HG03095 (cell line): ENCODE results near the gene OOSP3.

Experiments
- ATAC-seq: cut with Tn5 transposase; IDR thresholded peaks from one replicate; pipeline ENCODE4 v1.9.1; 2021; ENCODE audit warnings: moderate library complexity; ENCODE audit not compliant: unreplicated experiment

The OOSP3 gene

DNA sequence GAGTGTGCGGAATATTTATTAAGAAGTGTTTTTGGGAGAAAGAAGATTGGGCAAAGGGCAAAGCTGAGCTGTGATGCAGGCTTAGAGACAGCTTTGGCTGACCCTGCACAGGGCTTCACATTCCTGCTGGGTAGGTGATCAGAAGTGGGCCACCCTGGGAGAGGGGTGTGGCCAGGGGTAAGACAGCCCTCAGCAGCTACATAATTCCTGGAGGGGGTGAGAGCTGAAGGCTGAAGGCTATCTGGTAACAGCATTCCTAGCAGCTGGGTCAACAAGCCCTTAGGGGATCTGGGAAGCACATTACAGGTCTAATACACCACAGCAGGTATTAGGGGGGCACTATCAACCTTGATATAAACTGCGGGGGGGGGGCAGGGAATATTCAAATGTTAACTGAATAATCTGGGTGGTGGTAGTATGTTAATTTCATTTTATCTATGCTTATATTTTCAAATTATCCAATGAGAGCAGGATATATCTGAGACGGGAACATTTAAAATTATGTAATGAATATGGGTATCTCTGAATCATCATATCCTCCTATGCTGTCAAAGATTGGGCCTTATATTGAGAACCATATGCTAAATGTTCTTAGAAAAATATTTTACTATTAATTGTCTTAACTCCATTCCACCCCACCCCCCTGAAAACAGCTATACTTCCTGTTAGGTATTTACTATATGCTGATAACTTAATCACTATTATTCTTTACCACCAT is 65.6 kb downstream of the OOSP3 start:
- no peak for ATAC-seq

DNA sequence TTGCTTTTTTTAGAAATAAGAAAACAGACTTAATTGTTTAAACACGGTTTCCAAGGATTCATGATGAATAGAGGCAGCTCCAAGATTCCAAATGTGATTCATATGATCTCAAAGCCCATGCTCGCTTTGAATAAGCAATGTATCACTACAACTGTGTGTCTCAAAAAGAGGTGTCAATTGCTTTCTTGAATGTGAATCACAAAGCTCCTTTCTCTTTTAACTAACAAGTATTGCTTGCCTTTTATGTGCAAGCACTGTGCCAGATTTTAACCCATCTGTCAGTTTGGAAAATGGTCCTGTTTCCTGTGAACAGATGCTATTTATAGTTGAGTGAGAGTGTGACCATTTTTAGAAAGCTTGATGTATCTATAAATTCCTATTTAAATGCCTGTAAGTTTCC is 66.1 kb downstream of the OOSP3 start:
- ATAC-seq = no peak
